HG02588 (cell line): ENCODE results near the gene FGF21.
"Not testable (repeated sequence)": the region's sequence is repeated elsewhere in the genome, so short reads cannot be mapped to it uniquely, and the experiment has no call there.

Source experiments
- ATAC-seq: cut with Tn5 transposase; IDR thresholded peaks from one replicate; pipeline ENCODE4 v1.9.1; 2021; ENCODE audit warnings: mild to moderate bottlenecking, moderate library complexity; ENCODE audit not compliant: unreplicated experiment

Gene FGF21, protein sequence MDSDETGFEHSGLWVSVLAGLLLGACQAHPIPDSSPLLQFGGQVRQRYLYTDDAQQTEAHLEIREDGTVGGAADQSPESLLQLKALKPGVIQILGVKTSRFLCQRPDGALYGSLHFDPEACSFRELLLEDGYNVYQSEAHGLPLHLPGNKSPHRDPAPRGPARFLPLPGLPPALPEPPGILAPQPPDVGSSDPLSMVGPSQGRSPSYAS

GRCh38 chr19:48755084-48755641 lies at the start of gene FGF21:
FGF21 (plus strand) TSS chr19:48755524; CDS start chr19:48756237, 713 bp downstream.
- no peak for ATAC-seq

- no peak for ATAC-seq
Observed at GRCh38 chr19:48708471-48708870, 46.9 kb upstream of the FGF21 start.

- no peak for ATAC-seq
Observed at GRCh38 chr19:48711106-48711662, 44.1 kb upstream of the FGF21 start.

DNA sequence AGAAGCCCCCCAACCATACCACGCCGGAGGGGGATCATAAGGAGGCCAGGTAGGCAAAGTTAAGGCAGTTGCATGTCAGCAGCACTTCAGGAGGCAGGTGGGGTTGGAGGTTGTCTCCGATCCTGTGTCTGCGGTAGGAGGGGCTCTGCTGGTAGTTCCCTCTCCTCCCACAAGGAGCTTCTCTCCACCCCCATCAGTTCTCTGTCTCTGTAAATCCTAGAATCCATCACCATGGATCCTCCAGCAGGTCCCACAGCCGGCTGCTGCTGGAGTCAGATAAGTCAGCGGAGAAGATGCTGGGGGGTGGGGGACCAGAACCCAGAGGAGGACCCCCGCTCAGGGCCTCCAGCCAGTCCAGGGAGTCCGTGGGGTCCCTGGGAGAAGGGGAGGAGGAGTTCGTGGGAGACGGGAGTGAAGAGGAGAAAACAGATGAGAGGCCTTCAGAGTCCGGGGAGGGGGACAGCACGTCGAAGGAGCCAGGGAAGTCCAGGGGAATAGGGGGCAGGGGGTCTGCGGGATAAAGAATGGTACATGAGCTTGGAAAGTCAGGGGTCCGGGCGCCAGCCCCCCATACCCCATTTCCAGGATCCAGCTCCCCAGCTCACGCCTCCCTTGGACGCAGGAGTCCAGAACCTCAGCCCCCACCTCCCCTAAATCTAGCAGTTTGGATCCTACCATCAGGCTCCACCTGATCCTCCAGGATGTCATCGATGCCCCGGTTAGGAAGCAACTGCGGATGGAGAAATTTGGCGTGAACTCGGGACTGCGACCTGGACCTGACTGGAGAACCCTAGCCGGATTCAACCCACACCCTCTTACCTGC lies 42.1 kb upstream of the FGF21 start:
- no peak for ATAC-seq

- ATAC-seq: peak; percentile 76
Observed at GRCh38 chr19:48713864-48714755, 41.2 kb upstream of the FGF21 start.

GRCh38 chr19:48714759-48715675 lies 40.3 kb upstream of the FGF21 start:
- ATAC-seq: no peak

DNA sequence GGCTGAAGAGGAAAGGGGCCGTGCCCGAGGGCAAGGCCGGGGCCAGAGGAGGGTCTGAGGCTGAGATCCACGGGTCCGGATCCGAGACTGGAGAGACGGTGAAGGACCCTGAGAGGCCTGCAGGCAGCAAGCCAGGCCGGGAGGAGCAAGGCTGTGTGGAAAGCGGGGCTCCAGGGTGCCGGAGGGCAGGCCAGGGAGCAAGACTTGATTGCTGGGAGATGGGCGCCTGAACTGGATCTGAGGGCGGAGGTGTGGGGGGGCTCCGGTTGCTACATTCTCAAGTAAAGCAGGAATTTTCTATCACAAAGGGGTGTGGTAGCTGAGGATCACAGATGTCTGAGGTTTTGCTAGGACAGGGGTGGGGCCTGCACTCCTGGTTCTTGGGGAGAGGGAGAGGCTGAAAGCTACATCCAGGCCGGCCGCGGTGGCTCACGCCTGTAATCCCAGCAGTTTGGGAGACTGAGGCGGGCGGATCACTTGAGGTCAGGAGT lies 39.6 kb upstream of the FGF21 start:
- ATAC-seq: no peak

DNA sequence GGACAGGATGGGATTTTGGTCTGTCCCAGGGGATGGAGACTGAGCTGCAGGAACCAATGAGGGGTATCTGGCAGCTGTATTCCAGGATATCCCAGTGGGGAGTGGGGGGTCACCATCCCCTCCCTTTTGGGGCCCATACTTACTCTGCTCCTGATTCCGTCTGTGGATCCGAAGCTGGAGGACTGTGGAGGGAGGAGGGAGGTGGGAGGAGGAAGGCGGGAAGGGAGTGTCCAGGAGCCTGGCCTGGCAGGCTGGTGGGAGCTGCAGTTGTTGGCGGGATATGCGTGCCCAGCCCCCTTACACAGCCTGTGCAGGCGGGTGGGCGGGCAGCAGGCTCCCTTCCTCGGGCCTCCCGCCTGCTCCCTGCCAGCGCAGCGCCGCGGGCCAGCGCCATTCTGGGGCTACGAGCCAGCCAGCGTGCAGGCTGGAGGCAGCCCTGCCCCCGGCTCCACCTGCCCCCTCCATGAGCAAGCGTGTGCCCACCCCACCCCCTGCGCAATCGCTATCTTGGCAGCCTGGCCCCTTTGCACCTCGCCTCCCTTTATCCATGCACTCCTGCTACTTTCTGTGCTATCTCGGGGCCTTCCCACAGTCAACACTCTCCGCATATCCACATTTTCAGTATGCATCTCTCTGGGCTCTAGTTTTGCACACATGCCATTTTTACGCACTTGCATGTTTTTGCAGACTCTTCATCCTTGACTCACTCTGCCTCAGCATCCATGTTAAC lies 38.6 kb upstream of the FGF21 start:
- ATAC-seq: no peak

GRCh38 chr19:48718106-48718505 lies 37.2 kb upstream of the FGF21 start:
- ATAC-seq: not testable (repeated sequence)

GRCh38 chr19:48718711-48719231 lies 36.6 kb upstream of the FGF21 start:
- ATAC-seq: no peak

DNA sequence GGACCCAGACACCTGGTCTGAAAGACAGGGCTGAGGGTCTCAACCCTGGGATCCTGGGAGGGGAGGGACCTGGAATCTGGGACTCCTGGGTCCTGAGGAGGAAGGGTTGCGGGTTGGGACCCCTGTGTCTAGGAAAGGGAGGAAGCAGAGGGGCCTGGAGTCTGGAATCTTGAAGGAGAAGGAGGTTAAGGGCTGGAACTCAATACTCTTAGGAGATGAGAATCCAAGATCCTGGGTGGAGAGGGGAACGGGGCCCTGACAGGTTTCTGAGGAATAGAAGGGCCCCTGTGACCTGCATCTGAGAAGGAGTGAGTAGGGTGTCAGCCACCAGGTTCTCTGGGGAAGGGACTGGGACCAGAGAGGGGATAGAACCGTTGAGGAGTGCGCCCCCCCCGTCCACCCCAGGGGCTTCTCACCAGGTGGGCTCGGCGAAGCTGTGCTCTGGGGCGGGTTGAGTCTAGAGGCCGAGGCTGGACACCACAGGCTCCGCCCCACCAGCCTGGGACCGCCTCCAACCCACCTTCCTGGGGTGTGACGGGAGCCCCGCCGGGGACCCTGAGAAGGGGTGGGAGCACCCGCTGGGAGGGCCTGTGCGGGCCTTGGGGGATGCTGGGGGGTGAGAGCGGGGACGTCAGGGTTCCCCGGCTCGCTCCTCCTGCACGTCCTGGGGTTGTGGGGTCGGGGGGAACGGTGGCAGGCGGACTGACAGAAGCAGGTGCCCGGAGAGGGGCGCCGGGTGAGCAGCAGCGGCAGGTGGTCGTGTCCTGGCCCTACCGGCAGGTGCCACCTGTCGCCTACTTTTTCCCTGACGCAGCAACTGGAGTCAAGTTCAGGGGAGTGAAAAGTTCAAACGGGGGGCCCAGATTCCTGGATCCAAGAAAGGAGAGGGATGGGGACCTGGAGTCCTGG lies 35.8 kb upstream of the FGF21 start, which contains the start of gene MAMSTR:
Gene MAMSTR, minus strand, starts transcription at position 463 of the 909 bp plus-strand sequence. CDS start 694 bp downstream, outside the sequence.
- ATAC-seq: no peak

DNA sequence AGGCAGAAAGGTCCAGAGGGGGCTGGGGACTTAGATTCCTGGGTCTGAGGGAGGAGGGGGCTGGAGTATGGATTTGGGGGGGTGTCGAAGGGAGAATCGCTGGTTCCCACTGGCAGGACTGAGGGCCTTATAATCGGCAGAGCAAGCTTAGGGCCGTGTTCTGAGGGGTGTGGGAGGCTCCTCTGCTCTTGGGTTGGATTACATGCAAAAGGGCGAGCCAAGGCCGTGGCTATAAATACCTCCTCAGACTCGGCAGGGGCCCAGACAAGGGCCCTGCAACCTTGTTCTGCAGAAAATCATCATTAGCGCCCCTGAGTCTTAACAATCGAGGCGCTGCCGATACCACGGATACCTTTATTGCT lies 35.1 kb upstream of the FGF21 start:
- no peak for ATAC-seq

DNA sequence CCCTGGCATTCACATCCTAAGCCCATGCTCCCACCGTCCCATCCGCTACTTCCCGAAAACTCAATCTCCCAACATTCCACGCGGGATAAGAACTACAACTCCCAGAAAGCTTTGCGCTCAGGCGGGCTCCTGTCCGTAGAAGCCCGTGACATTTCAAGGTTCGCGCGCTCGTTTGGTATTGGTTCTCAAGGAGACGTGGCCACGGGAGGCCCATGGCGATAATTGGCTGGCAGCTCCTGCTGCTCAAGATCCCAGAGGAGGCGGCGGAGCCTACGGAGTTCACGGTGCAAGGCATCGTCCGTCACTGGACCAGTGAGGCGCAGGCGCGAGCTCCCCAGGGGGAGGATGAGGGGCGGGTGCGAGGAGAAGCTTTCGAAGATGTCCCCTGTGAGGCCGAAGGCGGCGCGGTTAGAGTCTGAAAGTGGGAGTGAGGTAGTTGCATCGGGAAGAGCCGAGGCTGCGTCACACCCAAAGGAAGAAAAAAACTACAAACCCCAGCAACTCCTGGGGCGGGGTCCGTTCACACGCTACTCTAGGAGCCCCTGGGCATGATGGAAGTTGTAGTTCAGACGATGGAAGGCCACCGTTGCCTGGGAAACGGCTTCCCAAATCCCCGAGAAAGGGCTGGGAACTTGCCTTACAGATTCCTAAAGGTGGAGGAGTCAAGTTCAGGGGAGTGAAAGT lies 34.6 kb upstream of the FGF21 start:
- ATAC-seq: peak; percentile 76

DNA sequence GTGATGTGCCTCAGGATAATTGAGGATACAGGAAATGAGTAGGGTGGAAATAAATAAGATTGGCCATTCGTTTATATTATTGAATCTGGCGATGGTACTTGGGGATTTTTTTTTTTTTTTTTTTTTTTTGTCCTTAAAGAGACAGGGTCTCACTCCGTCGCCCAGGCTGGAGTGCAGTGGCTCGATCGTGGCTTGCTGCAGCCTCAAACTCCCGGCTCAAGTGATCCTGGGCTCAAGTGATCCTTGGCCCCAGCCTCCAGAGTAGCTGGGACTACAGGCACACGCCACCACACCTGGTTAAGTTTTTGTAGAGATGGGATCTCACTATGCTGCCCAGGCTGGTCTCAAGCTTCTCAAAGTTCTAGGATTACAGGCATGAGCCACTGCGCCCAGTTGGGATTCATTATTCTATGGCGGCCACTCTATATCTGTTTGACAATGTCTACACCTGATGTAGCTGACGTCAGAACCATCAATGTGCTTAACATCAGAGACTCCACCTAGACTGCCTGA lies 33.1 kb upstream of the FGF21 start:
- ATAC-seq: no peak

DNA sequence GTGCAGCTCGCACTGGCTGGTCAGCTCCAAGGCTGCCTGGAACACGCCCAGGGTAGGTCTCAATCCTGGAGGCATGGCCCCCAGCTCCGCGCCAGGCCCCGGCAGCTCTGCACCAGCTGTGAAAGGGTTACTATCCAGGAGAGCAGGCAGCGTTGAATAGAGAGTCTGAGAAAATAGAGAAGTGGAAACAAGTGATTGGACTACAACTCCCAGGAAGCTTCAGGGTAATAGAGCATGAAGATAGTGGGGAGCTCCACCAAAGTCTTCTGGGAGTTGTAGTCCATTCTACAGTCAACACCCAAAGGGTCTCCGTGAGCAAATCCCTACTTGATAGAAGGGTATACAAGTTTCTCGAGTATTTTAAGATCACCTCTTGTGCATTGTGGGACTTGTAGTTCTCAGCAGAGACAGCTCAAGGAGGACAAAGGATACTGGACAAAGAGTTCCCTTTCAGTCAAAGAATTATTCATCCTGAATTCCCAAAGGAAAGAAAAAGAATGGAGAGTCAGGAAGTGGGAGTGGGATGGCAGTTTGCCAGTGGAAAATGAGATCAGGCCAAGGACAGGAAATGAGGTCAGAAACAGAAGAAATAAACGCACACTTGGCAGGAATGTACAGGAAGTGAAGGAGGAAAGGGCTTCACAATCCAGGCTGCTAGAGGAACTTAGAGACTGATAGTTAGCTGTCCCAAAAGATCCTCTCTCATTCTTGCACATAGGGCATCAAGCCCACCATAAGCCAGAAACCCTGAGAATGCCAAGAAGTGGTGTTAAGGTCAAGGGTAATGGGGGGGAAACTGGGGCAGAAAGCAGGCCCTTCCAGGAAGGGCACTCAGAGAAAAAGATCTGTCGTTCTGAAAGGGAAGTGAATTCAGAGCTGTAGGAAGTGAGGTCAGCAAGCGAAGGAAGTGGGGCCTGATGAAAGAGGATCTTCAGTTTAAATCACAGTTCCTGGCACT lies 30.2 kb upstream of the FGF21 start:
- no peak for ATAC-seq

GRCh38 chr19:48726556-48726955 lies 28.8 kb upstream of the FGF21 start:
- ATAC-seq: no peak
